ENCODE results near the gene ANKRD9. TPM values are rescaled to one million over a fixed set of nuclear protein-coding genes. Genes with fewer than 3 reads are reported as not detected.
"Not testable (repeated sequence)": the region's sequence is repeated elsewhere in the genome, so short reads cannot be mapped to it uniquely, and the experiment has no call there.

ANKRD9 gene
- total RNA-seq = 13.4 TPM in 2 replicates

- Mint-ChIP-seq H3K4me1 (ENCODE audit: low read depth) (peaks cover 14% of the 10 kb centered on the region), H3K9me3 (no peaks in the 10 kb centered on the region), H3K36me3 (ENCODE audit: low read depth) (no peaks in the 10 kb centered on the region), H3K27ac (peak within 1 kb of the TSS; percentile 55), H3K27me3 (ENCODE audit: insufficient read depth) (no peaks in the 10 kb centered on the region), H3K4me3 (peak within 1 kb of the TSS; percentile 84)
- DNase-seq (ENCODE audit: low spot score) = peak; percentile 89
- intact Hi-C loops (cut with micrococcal nuclease) = loop anchor here (1.0 to 2.0 kb wide), 6 partner anchors 14 to 545 kb away; partner anchors contain the start of genes DYNC1H1, RCOR1 and ZNF839
Measured at GRCh38 chr14:102509746-102510615, at the start of gene ANKRD9. ANKRD9 (minus strand) TSS chr14:102509776; CDS start chr14:102507889, 1,887 bp downstream.

GRCh38 chr14:102558556-102558955, 49.0 kb upstream of the ANKRD9 start:
- no peaks in the 10 kb centered on the region for H3K36me3 Mint-ChIP-seq (ENCODE audit: low read depth)
- no peak for DNase-seq (ENCODE audit: low spot score)
- H3K4me1 Mint-ChIP-seq (ENCODE audit: low read depth) = no peaks in the 10 kb centered on the region
- H3K9me3 Mint-ChIP-seq = no peaks in the 10 kb centered on the region
- no peak overlapping the region for H3K4me3 Mint-ChIP-seq
- intact Hi-C loops (cut with micrococcal nuclease) = no loop called here
- no peak overlapping the region for H3K27ac Mint-ChIP-seq
- H3K27me3 Mint-ChIP-seq (ENCODE audit: insufficient read depth) = no peaks in the 10 kb centered on the region

GRCh38 chr14:102557434-102558226, 48.1 kb upstream of the ANKRD9 start:
- intact Hi-C loops (cut with micrococcal nuclease) = no loop called here
- no peak overlapping the region for H3K4me3 Mint-ChIP-seq
- no peaks in the 10 kb centered on the region for H3K36me3 Mint-ChIP-seq (ENCODE audit: low read depth)
- H3K4me1 Mint-ChIP-seq (ENCODE audit: low read depth) = no peaks in the 10 kb centered on the region
- no peak overlapping the region for H3K27ac Mint-ChIP-seq
- H3K9me3 Mint-ChIP-seq = no peaks in the 10 kb centered on the region
- no peaks in the 10 kb centered on the region for H3K27me3 Mint-ChIP-seq (ENCODE audit: insufficient read depth)
- DNase-seq (ENCODE audit: low spot score) = no peak

GRCh38 chr14:102556098-102556677, 46.6 kb upstream of the ANKRD9 start:
- Mint-ChIP-seq H3K4me1 (ENCODE audit: low read depth) (no peaks in the 10 kb centered on the region), H3K4me3 (no peak overlapping the region), H3K9me3 (no peaks in the 10 kb centered on the region), H3K27ac (no peak overlapping the region), H3K36me3 (ENCODE audit: low read depth) (no peaks in the 10 kb centered on the region), H3K27me3 (ENCODE audit: insufficient read depth) (no peaks in the 10 kb centered on the region)
- intact Hi-C loops (cut with micrococcal nuclease) = no loop called here
- DNase-seq (ENCODE audit: low spot score) = no peak

GRCh38 chr14:102554821-102555819, 45.5 kb upstream of the ANKRD9 start:
- Mint-ChIP-seq H3K27me3 (ENCODE audit: insufficient read depth) (no peaks in the 10 kb centered on the region), H3K27ac (peak overlapping the region; percentile 58)
- intact Hi-C loops (cut with micrococcal nuclease) = loop anchor here (1.0 kb wide), 3 partner anchors 13 to 37 kb away; partner anchors contain the start of gene RCOR1

GRCh38 chr14:102551995-102552705, 42.6 kb upstream of the ANKRD9 start:
- Mint-ChIP-seq H3K4me3 (no peak overlapping the region), H3K36me3 (ENCODE audit: low read depth) (no peaks in the 10 kb centered on the region)
- DNase-seq (ENCODE audit: low spot score) = no peak

More at GRCh38 chr14:102554821-102555819, 45.5 kb upstream of the ANKRD9 start:
- DNase-seq (ENCODE audit: low spot score) = peak; percentile 61
- Mint-ChIP-seq H3K4me3 (peak overlapping the region; percentile 76), H3K36me3 (ENCODE audit: low read depth) (no peaks in the 10 kb centered on the region), H3K4me1 (ENCODE audit: low read depth) (no peaks in the 10 kb centered on the region), H3K9me3 (no peaks in the 10 kb centered on the region)

GRCh38 chr14:102550927-102551401, 41.4 kb upstream of the ANKRD9 start:
- H3K27ac Mint-ChIP-seq; H3K4me3 Mint-ChIP-seq; H3K4me1 Mint-ChIP-seq (ENCODE audit: low read depth); intact Hi-C loops (cut with micrococcal nuclease); H3K9me3 Mint-ChIP-seq; H3K36me3 Mint-ChIP-seq (ENCODE audit: low read depth); DNase-seq (ENCODE audit: low spot score): not testable (repeated sequence)
- H3K27me3 Mint-ChIP-seq (ENCODE audit: insufficient read depth) = peaks cover 24% of the 10 kb centered on the region

More at GRCh38 chr14:102551995-102552705, 42.6 kb upstream of the ANKRD9 start:
- Mint-ChIP-seq H3K9me3 (no peaks in the 10 kb centered on the region), H3K27me3 (ENCODE audit: insufficient read depth) (peaks cover 15% of the 10 kb centered on the region), H3K4me1 (ENCODE audit: low read depth) (no peaks in the 10 kb centered on the region), H3K27ac (no peak overlapping the region)
- intact Hi-C loops (cut with micrococcal nuclease) = no loop called here

GRCh38 chr14:102548616-102549240, 39.2 kb upstream of the ANKRD9 start:
- no peak overlapping the region for H3K27ac Mint-ChIP-seq
- DNase-seq (ENCODE audit: low spot score) = no peak
- intact Hi-C loops (cut with micrococcal nuclease) = no loop called here
- H3K4me1 Mint-ChIP-seq (ENCODE audit: low read depth) = no peaks in the 10 kb centered on the region
- H3K9me3 Mint-ChIP-seq = no peaks in the 10 kb centered on the region
- peaks cover 36% of the 10 kb centered on the region for H3K27me3 Mint-ChIP-seq (ENCODE audit: insufficient read depth)
- H3K4me3 Mint-ChIP-seq = no peak overlapping the region
- H3K36me3 Mint-ChIP-seq (ENCODE audit: low read depth) = no peaks in the 10 kb centered on the region

- DNase-seq (ENCODE audit: low spot score) = no peak
- no peaks in the 10 kb centered on the region for H3K36me3 Mint-ChIP-seq (ENCODE audit: low read depth)
- H3K27ac Mint-ChIP-seq = no peak overlapping the region
- no peaks in the 10 kb centered on the region for H3K4me1 Mint-ChIP-seq (ENCODE audit: low read depth)
- peaks cover 38% of the 10 kb centered on the region for H3K27me3 Mint-ChIP-seq (ENCODE audit: insufficient read depth)
- H3K4me3 Mint-ChIP-seq = peak overlapping the region; percentile 65
- intact Hi-C loops (cut with micrococcal nuclease) = no loop called here
- H3K9me3 Mint-ChIP-seq = no peaks in the 10 kb centered on the region
Measured at GRCh38 chr14:102545461-102546265, 36.1 kb upstream of the ANKRD9 start.

- peak overlapping the region; percentile 65 for H3K4me3 Mint-ChIP-seq
- peak; percentile 48 for DNase-seq (ENCODE audit: low spot score)
- H3K36me3 Mint-ChIP-seq (ENCODE audit: low read depth) = no peaks in the 10 kb centered on the region
- H3K27ac Mint-ChIP-seq = no peak overlapping the region
- peaks cover 38% of the 10 kb centered on the region for H3K27me3 Mint-ChIP-seq (ENCODE audit: insufficient read depth)
- H3K4me1 Mint-ChIP-seq (ENCODE audit: low read depth) = no peaks in the 10 kb centered on the region
- intact Hi-C loops (cut with micrococcal nuclease) = no loop called here
- H3K9me3 Mint-ChIP-seq = no peaks in the 10 kb centered on the region
Measured at GRCh38 chr14:102544747-102545460, 35.3 kb upstream of the ANKRD9 start.
